K562 (cell line): ENCODE measurements around the gene ALG5. TPM values are rescaled to one million over a fixed set of nuclear protein-coding genes. Genes with fewer than 3 reads are reported as not detected.
A peak's percentile ranks its signal among the peaks of the same experiment; 100 is the strongest.

Source experiments
- ATAC-seq: fragments of 200-7000 bp; cut with Tn5 transposase; 3 replicates; pipeline ENCODE4 v1.9.1; 2020; ENCODE audit warnings: moderate library complexity
- BruUV-seq: library from RNA; stranded (reverse); fragments of 400-500 nt; replicated peaks from 2 replicates; lab custom pipeline; 2021; lab: Mats Ljungman, UMichigan
- CTCF ChIA-PET: fragments of 300-600 bp; formaldehyde crosslinking; extraction: SDS; loops from one replicate; lab custom pipeline; 2021; ENCODE audit warnings: low intra/inter-chr PET ratio; lab: Yijun Ruan, JAX
- POLR2A ChIA-PET: fragments of 300-600, 350-650 bp; sonication (Branson Sonifier 250); formaldehyde crosslinking; extraction: SDS; loops from one replicate; lab custom pipeline; 2021; ENCODE audit warnings: antibody characterized with exemption, inconsistent platforms; lab: Yijun Ruan, JAX
- DNase-seq, 4 experiments: peaks; one replicate each; pipeline versions ENCODE4 v3.0.0 to v3.0.0-alpha.2; 2011 to 2018; ENCODE audit warnings: low spot score in 3 of 4, mixed read lengths in 3 of 4; ENCODE audit errors: extremely low read depth in 1 of 4
- FAIRE-seq: peaks from 2 replicates; lab custom pipeline; 2011; peaks lifted over from hg19 to GRCh38; lab: Jason Lieb, UNC
- H2AFZ ChIP-seq: 2 replicates; pipeline ENCODE4 v1.6.0; 2011; ENCODE audit warnings: low read depth, low read length, control low read depth, inconsistent platforms
- H3K27ac ChIP-seq: fragments of 200-600 bp; 3 replicates; pipeline ENCODE4 v1.8.0; 2011; ENCODE audit warnings: low read depth, mild to moderate bottlenecking, control low read depth, inconsistent platforms, low read length, moderate library complexity, mixed read lengths; ENCODE audit errors: extremely low read depth
- H3K27me3 ChIP-seq, 2 experiments: fragments of 300-600 bp in 1 of 2; 2 replicates in 1 of 2; 3 replicates in 1 of 2; pipeline versions ENCODE4 v1.6.0 to v1.8.0; 2011; ENCODE audit warnings: inconsistent platforms in 2 of 2, low read length in 2 of 2, mild to moderate bottlenecking in 1 of 2, mixed read lengths in 1 of 2, moderate library complexity in 1 of 2; ENCODE audit not compliant: control insufficient read depth in 2 of 2, insufficient read depth in 2 of 2
- H3K36me3 ChIP-seq: fragments of 300-600 bp; 3 replicates; pipeline ENCODE4 v1.8.0; 2011; ENCODE audit warnings: mild to moderate bottlenecking, low read length, inconsistent platforms; ENCODE audit not compliant: control insufficient read depth, insufficient read depth
- H3K4me1 ChIP-seq, 2 experiments: fragments of 200-600 bp in 1 of 2; replicated peaks in 1 of 2; 2 replicates in 1 of 2; 3 replicates in 1 of 2; pipeline versions ENCODE4 v1.5.1 to v1.8.0; 2011; ENCODE audit warnings: inconsistent platforms in 2 of 2, low read length in 2 of 2, mild to moderate bottlenecking in 1 of 2, mixed read lengths in 1 of 2, moderate library complexity in 1 of 2; ENCODE audit not compliant: control insufficient read depth in 2 of 2, insufficient read depth in 2 of 2
- H3K4me2 ChIP-seq: 2 replicates; pipeline ENCODE4 v1.6.1; 2011; ENCODE audit warnings: low read length, control low read depth, inconsistent platforms, mixed read lengths; ENCODE audit not compliant: insufficient read depth
- H3K4me3 ChIP-seq: fragments of 200-600 bp; sonication (generic), shearing (Covaris generic); 2 replicates; pipeline ENCODE4 v1.5.1; 2016; ENCODE audit warnings: control low read depth, inconsistent platforms
- H3K79me2 ChIP-seq: fragments of 200-600 bp; 3 replicates; pipeline ENCODE4 v1.8.0; 2011; ENCODE audit warnings: low read length, inconsistent platforms; ENCODE audit not compliant: control insufficient read depth, insufficient read depth
- H3K9ac ChIP-seq, 2 experiments: 2 replicates each; pipeline versions ENCODE4 v1.6.0 to v1.6.1; 2011; ENCODE audit warnings: low read depth in 2 of 2, low read length in 2 of 2, control low read depth in 1 of 2, inconsistent platforms in 1 of 2, mild to moderate bottlenecking in 1 of 2, mixed read lengths in 1 of 2; ENCODE audit not compliant: insufficient read depth in 1 of 2
- H3K9me1 ChIP-seq: one replicate; pipeline ENCODE4 v1.6.0; 2011; ENCODE audit warnings: inconsistent platforms, mild to moderate bottlenecking, low read length, moderate library complexity; ENCODE audit not compliant: control insufficient read depth, insufficient read depth
- H3K9me3 ChIP-seq: replicated peaks from 2 replicates; pipeline ENCODE4 v1.5.1; 2011; ENCODE audit warnings: low read depth, low read length, inconsistent platforms; ENCODE audit not compliant: control insufficient read depth, insufficient read depth
- H4K20me1 ChIP-seq: replicated peaks from 2 replicates; pipeline ENCODE4 v1.6.1; 2011; ENCODE audit warnings: low read length, inconsistent platforms, mixed read lengths; ENCODE audit not compliant: control insufficient read depth, insufficient read depth
- ARID1B ChIP-seq: fragments of 450-650 bp; IDR thresholded peaks from 2 replicates; pipeline ENCODE4 v1.6.1; 2016; ENCODE audit warnings: antibody characterized with exemption, mild to moderate bottlenecking, inconsistent platforms
- CAMTA2 ChIP-seq: fragments of 250-450 bp; sonication (Bioruptor Pico); conservative IDR thresholded peaks from 2 replicates; pipeline ENCODE4 v1.5.1; 2022
- FIP1L1 ChIP-seq: fragments of 200-400 bp; formaldehyde crosslinking; IDR thresholded peaks from 2 replicates; pipeline ENCODE4 v1.6.1; 2018; ENCODE audit warnings: mild to moderate bottlenecking, low read depth, low read length; ENCODE audit not compliant: poor library complexity, severe bottlenecking
- KDM2B ChIP-seq: fragments of 250-450 bp; sonication (Bioruptor Pico); IDR thresholded peaks from 2 replicates; pipeline ENCODE4 v1.8.0; 2021; ENCODE audit warnings: mild to moderate bottlenecking, moderate library complexity
- ZNF316 ChIP-seq: fragments of 450-650 bp; IDR thresholded peaks from 2 replicates; pipeline ENCODE4 v1.6.1; 2016
- ZNF76 ChIP-seq: fragments of 250-450 bp; sonication (Bioruptor Pico); IDR thresholded peaks from 2 replicates; pipeline ENCODE4 v1.4.0; 2020; ENCODE audit warnings: mild to moderate bottlenecking, moderate library complexity, borderline replicate concordance
- WGBS: fragments of 100-300 bp; shearing (Covaris generic); methylation state at CpG from one replicate; pipeline ENCODE4 v1.1.6; 2016; ENCODE audit warnings: low coverage, mixed read lengths; ENCODE audit not compliant: insufficient coverage; ENCODE audit errors: missing lambda C conversion rate; 5-methylcytosine and 5-hydroxymethylcytosine counted together
- in situ Hi-C: fragments of 300-500 bp; cut with MboI; formaldehyde crosslinking; loops from 4 replicates; pipeline ENCODE4 v1.15.0; 2018; ENCODE audit warnings: inconsistent platforms, mixed read lengths
- intact Hi-C: fragments of 100-400 bp; cut with micrococcal nuclease; formaldehyde crosslinking; loops from 2 replicates; pipeline ENCODE4 v1.14.2; 2022
- polyA plus RNA-seq, 8 experiments: library from polyadenylated mRNA; depleted of rRNA in 4 of 8; stranded (reverse) in 5 of 8; unstranded in 3 of 8; fragments of >200 nt; fragmentation: Nextera tagmentation in 2 of 8; fragmentation: Illumina TruSeq in 1 of 8; extraction: Ambion mirVana in 2 of 8; extraction: Trizol in 1 of 8; gene quantifications; 2 replicates each; pipeline versions ENCODE4 v1.2.1 to v1.2.3, GENCODE V29; 2011 to 2014; ENCODE audit warnings: inconsistent platforms in 1 of 8, missing spikeins in 1 of 8
- total RNA-seq, 7 experiments: library from RNA; depleted of rRNA in 6 of 7; stranded (reverse); fragments of >200 nt in 6 of 7; fragmentation: Illumina TruSeq in 2 of 7; extraction: Trizol in 2 of 7; gene quantifications; 2 replicates each; pipeline versions ENCODE4 v1.2.1 to v1.2.3, GENCODE V29; 2011 to 2021; ENCODE audit warnings: low replicate concordance in 1 of 7
- TF ChIP-seq, protein P1 (sequence below), 2 experiments: IDR thresholded peaks; 2 replicates each; pipeline ENCODE4 v1.6.1; 2011; ENCODE audit warnings: borderline replicate concordance in 1 of 2, control low read depth in 1 of 2, low read depth in 1 of 2, low read length in 1 of 2, mild to moderate bottlenecking in 1 of 2, mixed read lengths in 1 of 2, moderate library complexity in 1 of 2; ENCODE audit not compliant: insufficient read depth in 1 of 2, insufficient read length in 1 of 2, poor library complexity in 1 of 2, severe bottlenecking in 1 of 2; ENCODE audit errors: extremely low read depth in 1 of 2
- TF ChIP-seq, protein P2 (sequence below): fragments of 450-650 bp; formaldehyde crosslinking; IDR thresholded peaks from 2 replicates; pipeline ENCODE4 v1.4.0; 2020; ENCODE audit warnings: mild to moderate bottlenecking, moderate library complexity
- TF ChIP-seq, protein P3 (sequence below), 2 experiments: fragments of 450-650 bp in 1 of 2; IDR thresholded peaks; 2 replicates each; pipeline ENCODE4 v1.6.1; 2011 to 2017; ENCODE audit warnings: low read depth in 2 of 2, antibody characterized with exemption in 1 of 2, borderline replicate concordance in 1 of 2, low read length in 1 of 2, mild to moderate bottlenecking in 1 of 2, mixed read lengths in 1 of 2; ENCODE audit not compliant: control insufficient read depth in 1 of 2
- TF ChIP-seq, protein P4 (sequence below): conservative IDR thresholded peaks from 2 replicates; pipeline ENCODE4 v1.6.1; 2011; ENCODE audit warnings: low read depth, mild to moderate bottlenecking, low read length; ENCODE audit not compliant: control insufficient read depth

The ALG5 gene
- total and polyA plus RNA-seq, 9 of the 15 experiments (the other 6 are each of a cell fraction or from before 2014, with no cell fraction given): 33.6 to 80.5 (median 48.2) TPM

DNA sequence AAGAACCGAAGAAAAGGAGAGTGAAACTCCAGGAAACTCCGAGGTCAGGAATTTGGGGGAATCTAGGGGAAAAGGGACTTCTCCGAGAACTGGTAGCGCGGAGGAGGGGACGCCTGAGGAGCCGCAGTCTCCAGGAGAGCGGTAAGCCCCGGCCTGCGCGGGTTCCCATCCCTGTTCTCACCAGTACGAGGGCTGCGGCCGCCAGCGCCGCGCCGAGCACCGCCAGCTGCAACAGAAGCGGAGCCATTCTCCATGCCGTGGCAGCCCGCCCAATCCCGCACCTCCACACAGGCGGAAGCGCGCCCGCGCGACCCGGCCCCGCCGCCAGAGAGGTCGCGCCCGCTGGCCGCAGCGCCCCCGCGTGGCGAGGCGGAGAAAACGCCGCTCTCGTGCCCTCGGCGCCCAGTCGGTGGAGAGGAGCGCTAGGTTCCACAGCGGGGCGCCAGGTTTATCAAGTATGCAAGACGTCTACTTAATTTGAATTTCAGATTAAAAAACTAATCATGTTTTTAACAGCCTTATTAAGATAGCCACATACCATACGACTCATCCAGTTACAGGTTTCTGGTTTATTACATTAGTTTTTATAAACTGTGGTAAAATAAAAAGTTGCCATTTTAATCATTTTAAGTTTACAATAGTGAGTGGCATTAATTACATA, at the start of gene ALG5 (continued):
- TF ChIP-seq, protein P1, sequence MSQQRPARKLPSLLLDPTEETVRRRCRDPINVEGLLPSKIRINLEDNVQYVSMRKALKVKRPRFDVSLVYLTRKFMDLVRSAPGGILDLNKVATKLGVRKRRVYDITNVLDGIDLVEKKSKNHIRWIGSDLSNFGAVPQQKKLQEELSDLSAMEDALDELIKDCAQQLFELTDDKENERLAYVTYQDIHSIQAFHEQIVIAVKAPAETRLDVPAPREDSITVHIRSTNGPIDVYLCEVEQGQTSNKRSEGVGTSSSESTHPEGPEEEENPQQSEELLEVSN (IDR thresholded peaks at IDR 0.05; ENCODE audit: borderline replicate concordance in 1 of 2, extremely low read depth in 1 of 2, insufficient read depth in 1 of 2, insufficient read length in 1 of 2, low read depth in 1 of 2, low read length in 1 of 2, poor library complexity in 1 of 2, severe bottlenecking in 1 of 2): peak in 1 of 2 experiments; percentile 49

DNA sequence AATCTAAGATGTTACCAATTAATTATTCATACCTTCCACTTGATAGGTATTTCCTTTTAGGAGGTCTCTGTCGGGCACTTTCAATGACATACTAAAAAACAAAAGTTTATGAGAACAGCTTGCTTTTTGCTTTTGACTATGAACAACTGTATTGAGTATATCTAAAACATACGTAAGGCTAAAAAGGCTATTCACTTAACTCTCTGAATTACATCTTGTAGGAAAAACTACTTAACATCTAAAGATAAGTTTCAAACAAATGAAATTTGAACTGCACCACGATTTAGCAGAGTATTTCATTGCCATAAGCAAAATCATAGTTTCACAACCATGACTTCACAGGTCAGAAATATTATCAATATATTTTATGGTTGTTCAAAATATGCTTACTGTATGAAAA, 48.7 kb upstream of the ALG5 start:
- peaks cover 34% of the 10 kb centered on the region for H3K79me2 ChIP-seq
- POLR2A ChIA-PET: interaction anchor here (0.6 kb wide), 1 partner anchor 29 kb away, joined by 3 read pairs; no protein-coding TSS in a partner anchor
- CTCF ChIA-PET: no interaction called here
- H3K27me3 ChIP-seq: no peaks in the 10 kb centered on the region
- TF ChIP-seq CAMTA2 (no peak), ZNF316 (peak; percentile 58; the same call in 1 of the 2 replicates), ARID1B (no peak), FIP1L1 (no peak), ZNF76 (CRISPR knock-in tag) (no peak), KDM2B (CRISPR knock-in tag) (no peak)
- TF ChIP-seq, protein P2, sequence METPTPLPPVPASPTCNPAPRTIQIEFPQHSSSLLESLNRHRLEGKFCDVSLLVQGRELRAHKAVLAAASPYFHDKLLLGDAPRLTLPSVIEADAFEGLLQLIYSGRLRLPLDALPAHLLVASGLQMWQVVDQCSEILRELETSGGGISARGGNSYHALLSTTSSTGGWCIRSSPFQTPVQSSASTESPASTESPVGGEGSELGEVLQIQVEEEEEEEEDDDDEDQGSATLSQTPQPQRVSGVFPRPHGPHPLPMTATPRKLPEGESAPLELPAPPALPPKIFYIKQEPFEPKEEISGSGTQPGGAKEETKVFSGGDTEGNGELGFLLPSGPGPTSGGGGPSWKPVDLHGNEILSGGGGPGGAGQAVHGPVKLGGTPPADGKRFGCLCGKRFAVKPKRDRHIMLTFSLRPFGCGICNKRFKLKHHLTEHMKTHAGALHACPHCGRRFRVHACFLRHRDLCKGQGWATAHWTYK (CRISPR knock-in tag): no peak
- TF ChIP-seq, protein P3, sequence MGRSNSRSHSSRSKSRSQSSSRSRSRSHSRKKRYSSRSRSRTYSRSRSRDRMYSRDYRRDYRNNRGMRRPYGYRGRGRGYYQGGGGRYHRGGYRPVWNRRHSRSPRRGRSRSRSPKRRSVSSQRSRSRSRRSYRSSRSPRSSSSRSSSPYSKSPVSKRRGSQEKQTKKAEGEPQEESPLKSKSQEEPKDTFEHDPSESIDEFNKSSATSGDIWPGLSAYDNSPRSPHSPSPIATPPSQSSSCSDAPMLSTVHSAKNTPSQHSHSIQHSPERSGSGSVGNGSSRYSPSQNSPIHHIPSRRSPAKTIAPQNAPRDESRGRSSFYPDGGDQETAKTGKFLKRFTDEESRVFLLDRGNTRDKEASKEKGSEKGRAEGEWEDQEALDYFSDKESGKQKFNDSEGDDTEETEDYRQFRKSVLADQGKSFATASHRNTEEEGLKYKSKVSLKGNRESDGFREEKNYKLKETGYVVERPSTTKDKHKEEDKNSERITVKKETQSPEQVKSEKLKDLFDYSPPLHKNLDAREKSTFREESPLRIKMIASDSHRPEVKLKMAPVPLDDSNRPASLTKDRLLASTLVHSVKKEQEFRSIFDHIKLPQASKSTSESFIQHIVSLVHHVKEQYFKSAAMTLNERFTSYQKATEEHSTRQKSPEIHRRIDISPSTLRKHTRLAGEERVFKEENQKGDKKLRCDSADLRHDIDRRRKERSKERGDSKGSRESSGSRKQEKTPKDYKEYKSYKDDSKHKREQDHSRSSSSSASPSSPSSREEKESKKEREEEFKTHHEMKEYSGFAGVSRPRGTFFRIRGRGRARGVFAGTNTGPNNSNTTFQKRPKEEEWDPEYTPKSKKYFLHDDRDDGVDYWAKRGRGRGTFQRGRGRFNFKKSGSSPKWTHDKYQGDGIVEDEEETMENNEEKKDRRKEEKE (IDR thresholded peaks at IDR 0.05; ENCODE audit: borderline replicate concordance in 1 of 2, control insufficient read depth in 1 of 2, low read depth in 2 of 2, low read length in 1 of 2): no peak
- TF ChIP-seq, protein P4, sequence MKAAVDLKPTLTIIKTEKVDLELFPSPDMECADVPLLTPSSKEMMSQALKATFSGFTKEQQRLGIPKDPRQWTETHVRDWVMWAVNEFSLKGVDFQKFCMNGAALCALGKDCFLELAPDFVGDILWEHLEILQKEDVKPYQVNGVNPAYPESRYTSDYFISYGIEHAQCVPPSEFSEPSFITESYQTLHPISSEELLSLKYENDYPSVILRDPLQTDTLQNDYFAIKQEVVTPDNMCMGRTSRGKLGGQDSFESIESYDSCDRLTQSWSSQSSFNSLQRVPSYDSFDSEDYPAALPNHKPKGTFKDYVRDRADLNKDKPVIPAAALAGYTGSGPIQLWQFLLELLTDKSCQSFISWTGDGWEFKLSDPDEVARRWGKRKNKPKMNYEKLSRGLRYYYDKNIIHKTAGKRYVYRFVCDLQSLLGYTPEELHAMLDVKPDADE: no peak
- no peaks in the 10 kb centered on the region for H3K4me1 ChIP-seq
- H3K27ac ChIP-seq: no peak overlapping the region
- ATAC-seq (no peak), DNase-seq (no peak), FAIRE-seq (no peak)
- H3K36me3 ChIP-seq: peaks cover 58% of the 10 kb centered on the region; the same call in 2 of the 3 replicates
- H3K9me3 ChIP-seq: no peaks in the 10 kb centered on the region
- no peaks in the 10 kb centered on the region for H3K9me1 ChIP-seq
- WGBS: 78% methylated on average over 3 of the region's 3 CpGs
- H2AFZ ChIP-seq: no peak overlapping the region
- in situ Hi-C loops (no loop called here), intact Hi-C loops (no loop called here)
- H4K20me1 ChIP-seq: no peaks in the 10 kb centered on the region
- H3K9ac ChIP-seq: no peak overlapping the region
- no peak overlapping the region for H3K4me3 ChIP-seq
- no peak overlapping the region for H3K4me2 ChIP-seq
- BruUV-seq: no TSS peak
